HCT116 (cell line): ENCODE measurements around the gene SHANK1. TPM values are rescaled to one million over a fixed set of nuclear protein-coding genes. Genes with fewer than 3 reads are reported as not detected.

Experiments used
- ATAC-seq: fragments of 200-7000 bp; cut with Tn5 transposase; 2 replicates; pipeline ENCODE4 v1.9.1; 2020; ENCODE audit warnings: mild to moderate bottlenecking, moderate library complexity
- BruUV-seq: library from RNA; stranded (reverse); fragments of 400-500 nt; replicated peaks from 2 replicates; lab custom pipeline; 2021; lab: Mats Ljungman, UMichigan
- CTCF ChIA-PET: fragments of 300-600 bp; sonication (Branson Sonifier 250); formaldehyde crosslinking; loops from one replicate; lab custom pipeline; 2021; ENCODE audit warnings: antibody characterized with exemption; lab: Charles Lee
- POLR2A ChIA-PET: fragments of 300-600, 350-600 bp; sonication (Branson Sonifier 250); formaldehyde crosslinking; loops from one replicate; lab custom pipeline; 2021; ENCODE audit warnings: antibody characterized with exemption; lab: Charles Lee
- RAD21 ChIA-PET, 2 experiments: fragments of 300-600 bp; sonication (Branson Sonifier 250); formaldehyde crosslinking; loops; one replicate each; lab custom pipeline; 2023; ENCODE audit warnings: low total read pairs in 2 of 2; ENCODE audit not compliant: uncharacterized antibody in 2 of 2, unreplicated experiment in 2 of 2, low non-redundant PET in 1 of 2; lab: Charles Lee
- DNase-seq: peaks from one replicate; pipeline ENCODE4 v3.0.0-alpha.2; 2010; ENCODE audit warnings: low read depth, low spot score
- H2AFZ ChIP-seq: fragments of 200-600 bp; shearing (Covaris generic), sonication (generic); 2 replicates; pipeline ENCODE4 v1.6.1; 2017; ENCODE audit warnings: low read depth, mixed run types, mixed read lengths, antibody characterized with exemption, low read length; ENCODE audit not compliant: poor library complexity, severe bottlenecking
- H3K27ac ChIP-seq: 2 replicates; pipeline ENCODE4 v1.5.1; 2012; ENCODE audit warnings: low read depth, low read length
- H3K27me3 ChIP-seq: fragments of 200-600 bp; sonication (generic); 2 replicates; pipeline ENCODE4 v1.6.1; 2016; ENCODE audit warnings: mixed run types, low read length, mixed read lengths; ENCODE audit not compliant: insufficient read depth
- H3K36me3 ChIP-seq, 2 experiments: fragments of 200-500 bp in 1 of 2; fragments of 200-600 bp in 1 of 2; sonication (Bioruptor generic) in 1 of 2; sonication (generic) in 1 of 2; 2 replicates each; pipeline versions ENCODE4 v1.5.1 to v1.6.1; 2014 to 2016; ENCODE audit warnings: low read length in 2 of 2, inconsistent platforms in 1 of 2, mixed read lengths in 1 of 2, mixed run types in 1 of 2; ENCODE audit not compliant: insufficient read depth in 2 of 2, control insufficient read depth in 1 of 2
- H3K4me1 ChIP-seq, 2 experiments: fragments of 200-600 bp in 1 of 2; sonication (generic) in 1 of 2; 2 replicates each; pipeline versions ENCODE4 v1.5.1 to v1.6.1; 2012 to 2017; ENCODE audit warnings: low read length in 2 of 2, inconsistent platforms in 1 of 2, mild to moderate bottlenecking in 1 of 2, mixed read lengths in 1 of 2, mixed run types in 1 of 2, moderate library complexity in 1 of 2; ENCODE audit not compliant: insufficient read depth in 2 of 2, control insufficient read depth in 1 of 2
- H3K4me2 ChIP-seq: fragments of 200-600 bp; sonication (generic); 2 replicates; pipeline ENCODE4 v1.6.1; 2017; ENCODE audit warnings: mixed run types, low read length, mixed read lengths
- H3K4me3 ChIP-seq, 2 experiments: fragments of 200-600 bp in 1 of 2; sonication (generic) in 1 of 2; replicated peaks in 1 of 2; 2 replicates each; pipeline ENCODE4 v1.5.1; 2011 to 2016; ENCODE audit warnings: low read length in 2 of 2, control low read depth in 1 of 2, low read depth in 1 of 2, mild to moderate bottlenecking in 1 of 2, mixed read lengths in 1 of 2, mixed run types in 1 of 2
- H3K79me2 ChIP-seq: fragments of 200-600 bp; sonication (generic); 2 replicates; pipeline ENCODE4 v1.6.1; 2017; ENCODE audit warnings: mild to moderate bottlenecking, mixed run types, low read length, moderate library complexity, mixed read lengths; ENCODE audit not compliant: insufficient read depth
- H3K9ac ChIP-seq: fragments of 200-600 bp; sonication (generic); 2 replicates; pipeline ENCODE4 v1.6.1; 2016; ENCODE audit warnings: low read length, mixed read lengths
- H3K9me2 ChIP-seq: fragments of 200-600 bp; sonication (generic), shearing (Covaris generic); 2 replicates; pipeline ENCODE4 v1.6.1; 2017; ENCODE audit warnings: mixed run types, mild to moderate bottlenecking, moderate library complexity; ENCODE audit not compliant: insufficient read depth
- H3K9me3 ChIP-seq, 2 experiments: fragments of 200-500 bp in 1 of 2; fragments of 200-600 bp in 1 of 2; sonication (Bioruptor generic) in 1 of 2; sonication (generic) in 1 of 2; 2 replicates each; pipeline ENCODE4 v1.6.1; 2014 to 2017; ENCODE audit warnings: low read length in 2 of 2, mixed read lengths in 2 of 2, inconsistent platforms in 1 of 2, low read depth in 1 of 2, mild to moderate bottlenecking in 1 of 2, mixed run types in 1 of 2, moderate library complexity in 1 of 2; ENCODE audit not compliant: control insufficient read depth in 1 of 2, insufficient read depth in 1 of 2
- H4K20me1 ChIP-seq: fragments of 200-600 bp; sonication (generic), shearing (Covaris generic); 2 replicates; pipeline ENCODE4 v1.6.1; 2017; ENCODE audit warnings: mixed run types, mild to moderate bottlenecking, moderate library complexity; ENCODE audit not compliant: insufficient read depth
- RAD21 ChIP-seq: IDR thresholded peaks from 2 replicates; pipeline ENCODE4 v1.6.1; 2012; ENCODE audit warnings: low read depth, mild to moderate bottlenecking
- SRF ChIP-seq: IDR thresholded peaks from 2 replicates; pipeline ENCODE4 v1.6.1; 2012; ENCODE audit warnings: low read depth
- TCF7L2 ChIP-seq: IDR thresholded peaks from 2 replicates; pipeline ENCODE4 v1.7.0; 2011; ENCODE audit warnings: borderline replicate concordance, inconsistent platforms; ENCODE audit not compliant: insufficient read depth, insufficient read length; ENCODE audit errors: extremely low read depth
- YY1 ChIP-seq: IDR thresholded peaks from 2 replicates; pipeline ENCODE4 v1.6.1; 2011; ENCODE audit warnings: low read length, low read depth, moderate library complexity, mild to moderate bottlenecking; ENCODE audit not compliant: insufficient replicate concordance; ENCODE audit errors: extremely low read depth
- ZNF274 ChIP-seq: fragments of 200-500 bp; sonication (Bioruptor generic); IDR thresholded peaks from 2 replicates; pipeline ENCODE4 v1.6.1; 2014; ENCODE audit warnings: mild to moderate bottlenecking, low read depth, low read length, inconsistent platforms
- intact Hi-C: fragments of 100-400 bp; cut with micrococcal nuclease; formaldehyde crosslinking; loops from 2 replicates; pipeline ENCODE4 v1.10.0; 2022
- total RNA-seq: library from RNA; stranded (reverse); gene quantifications from one replicate; pipeline ENCODE4 v1.2.1, GENCODE V29; 2021; ENCODE audit not compliant: unreplicated experiment
- TF ChIP-seq, protein P1 (sequence below): IDR thresholded peaks from 2 replicates; pipeline ENCODE4 v1.6.1; 2011; ENCODE audit warnings: mild to moderate bottlenecking, low read length, moderate library complexity; ENCODE audit not compliant: insufficient replicate concordance; ENCODE audit errors: extremely low read depth
- TF ChIP-seq, protein P2 (sequence below), 3 experiments: fragments of 200-600 bp in 1 of 3; sonication (generic) in 1 of 3; IDR thresholded peaks in 2 of 3; conservative IDR thresholded peaks in 1 of 3; 2 replicates each; pipeline ENCODE4 v1.5.1; 2012 to 2017; ENCODE audit warnings: low read depth in 2 of 3, low read length in 2 of 3, antibody characterized with exemption in 1 of 3, borderline replicate concordance in 1 of 3, control low read depth in 1 of 3, mild to moderate bottlenecking in 1 of 3, mixed read lengths in 1 of 3, mixed run types in 1 of 3, moderate library complexity in 1 of 3; ENCODE audit not compliant: insufficient read depth in 1 of 3
- TF ChIP-seq, protein P3 (sequence below): IDR thresholded peaks from 2 replicates; pipeline ENCODE4 v1.6.1; 2012

The SHANK1 gene
- total RNA-seq, 1 experiment from 2014 or later = 3.0 TPM

DNA sequence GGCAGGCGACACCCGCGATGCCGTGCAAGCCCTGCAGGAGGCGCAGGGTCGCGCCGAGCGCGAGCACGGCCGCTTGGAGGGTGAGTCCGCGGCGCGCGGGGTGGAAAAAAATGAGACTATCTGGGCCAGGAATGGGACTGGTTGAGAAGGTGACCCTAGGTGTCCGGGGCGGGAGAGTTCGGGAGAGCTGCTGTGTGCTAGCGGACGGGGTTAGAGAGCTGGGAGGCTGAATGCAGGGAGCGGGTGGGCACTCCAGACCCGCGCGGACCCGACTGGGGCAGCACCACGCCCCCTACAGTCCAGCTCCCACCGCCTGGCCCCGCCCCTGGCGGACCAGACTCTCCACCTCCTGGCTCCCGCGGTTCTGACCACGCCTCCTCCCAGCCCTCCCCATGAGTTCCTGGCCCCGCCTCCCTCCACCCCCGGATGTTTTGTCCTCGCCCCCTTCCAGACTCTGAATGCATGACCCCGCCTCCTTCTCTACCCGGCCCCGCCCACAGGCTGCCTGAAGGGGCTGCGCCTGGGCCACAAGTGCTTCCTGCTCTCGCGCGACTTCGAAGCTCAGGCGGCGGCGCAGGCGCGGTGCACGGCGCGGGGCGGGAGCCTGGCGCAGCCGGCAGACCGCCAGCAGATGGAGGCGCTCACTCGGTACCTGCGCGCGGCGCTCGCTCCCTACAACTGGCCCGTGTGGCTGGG, 5.1 kb upstream of the SHANK1 start (continued):
- TF ChIP-seq, protein P1, sequence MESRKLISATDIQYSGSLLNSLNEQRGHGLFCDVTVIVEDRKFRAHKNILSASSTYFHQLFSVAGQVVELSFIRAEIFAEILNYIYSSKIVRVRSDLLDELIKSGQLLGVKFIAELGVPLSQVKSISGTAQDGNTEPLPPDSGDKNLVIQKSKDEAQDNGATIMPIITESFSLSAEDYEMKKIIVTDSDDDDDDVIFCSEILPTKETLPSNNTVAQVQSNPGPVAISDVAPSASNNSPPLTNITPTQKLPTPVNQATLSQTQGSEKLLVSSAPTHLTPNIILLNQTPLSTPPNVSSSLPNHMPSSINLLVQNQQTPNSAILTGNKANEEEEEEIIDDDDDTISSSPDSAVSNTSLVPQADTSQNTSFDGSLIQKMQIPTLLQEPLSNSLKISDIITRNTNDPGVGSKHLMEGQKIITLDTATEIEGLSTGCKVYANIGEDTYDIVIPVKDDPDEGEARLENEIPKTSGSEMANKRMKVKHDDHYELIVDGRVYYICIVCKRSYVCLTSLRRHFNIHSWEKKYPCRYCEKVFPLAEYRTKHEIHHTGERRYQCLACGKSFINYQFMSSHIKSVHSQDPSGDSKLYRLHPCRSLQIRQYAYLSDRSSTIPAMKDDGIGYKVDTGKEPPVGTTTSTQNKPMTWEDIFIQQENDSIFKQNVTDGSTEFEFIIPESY = peak; percentile 94
- TF ChIP-seq RAD21 (peak; percentile 51), ZNF274 (no peak)

DNA sequence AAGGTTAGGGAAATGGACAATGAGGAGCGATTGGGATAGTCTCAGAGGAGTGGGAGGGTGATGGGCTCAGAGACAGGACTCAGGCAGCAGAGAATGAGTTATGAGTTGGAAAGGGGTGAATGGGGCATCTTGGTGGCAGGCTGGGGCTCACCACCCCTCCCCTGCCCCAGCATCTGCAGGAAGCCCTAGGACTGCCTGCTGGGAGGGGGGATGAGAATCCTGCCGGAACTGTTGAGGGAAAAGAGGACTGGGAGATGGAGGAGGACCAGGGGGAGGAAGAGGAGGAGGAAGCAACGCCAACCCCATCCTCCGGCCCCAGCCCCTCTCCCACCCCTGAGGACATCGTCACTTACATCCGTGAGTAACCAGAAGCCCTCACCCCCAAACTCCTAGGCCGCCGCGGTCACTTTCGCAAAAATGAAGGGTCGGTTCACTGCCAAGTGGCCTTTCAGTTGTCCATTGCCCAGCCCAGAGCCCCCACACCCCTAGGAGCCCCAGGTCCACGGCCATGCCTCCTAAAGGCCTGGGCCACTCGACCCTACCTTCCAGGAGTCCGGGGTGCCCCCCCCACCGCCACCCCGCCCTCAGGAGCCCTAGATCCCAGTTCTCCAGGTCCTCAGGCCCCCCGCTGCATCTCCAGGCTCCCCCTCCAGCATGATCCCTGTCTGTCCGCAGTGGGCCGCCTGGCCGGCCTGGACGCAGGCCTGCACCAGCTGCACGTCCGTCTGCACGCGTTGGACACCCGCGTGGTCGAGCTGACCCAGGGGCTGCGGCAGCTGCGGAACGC, 4.3 kb upstream of the SHANK1 start:
- H3K27ac ChIP-seq = peak overlapping the region; percentile 71
- no peaks in the 10 kb centered on the region for H3K36me3 ChIP-seq
- no peaks in the 10 kb centered on the region for H3K9me3 ChIP-seq
- no peaks in the 10 kb centered on the region for H3K27me3 ChIP-seq
- BruUV-seq = no TSS peak
- H2AFZ ChIP-seq = no peak overlapping the region
- ChIA-PET POLR2A (interaction anchor here (0.6 to 1.6 kb wide), 6 partner anchors 11 to 618 kb away, joined by 3 to 6 read pairs (median 5); no protein-coding TSS in a partner anchor), RAD21 (interaction anchor here (0.7 to 1.6 kb wide), 4 partner anchors 19 to 198 kb away, joined by 3 to 16 read pairs (median 4); no protein-coding TSS in a partner anchor), CTCF (interaction anchor here (0.8 to 2.0 kb wide), 16 partner anchors 11 to 372 kb away, joined by 3 to 45 read pairs (median 6); no protein-coding TSS in a partner anchor)
- DNase-seq = no peak
- H3K79me2 ChIP-seq = peaks cover 16% of the 10 kb centered on the region
- no peak; the same call in 1 of the 2 replicates for ATAC-seq
- no peaks in the 10 kb centered on the region for H4K20me1 ChIP-seq
- H3K4me2 ChIP-seq = peak overlapping the region; percentile 97
- no peak for TF ChIP-seq TCF7L2
- TF ChIP-seq, protein P2, sequence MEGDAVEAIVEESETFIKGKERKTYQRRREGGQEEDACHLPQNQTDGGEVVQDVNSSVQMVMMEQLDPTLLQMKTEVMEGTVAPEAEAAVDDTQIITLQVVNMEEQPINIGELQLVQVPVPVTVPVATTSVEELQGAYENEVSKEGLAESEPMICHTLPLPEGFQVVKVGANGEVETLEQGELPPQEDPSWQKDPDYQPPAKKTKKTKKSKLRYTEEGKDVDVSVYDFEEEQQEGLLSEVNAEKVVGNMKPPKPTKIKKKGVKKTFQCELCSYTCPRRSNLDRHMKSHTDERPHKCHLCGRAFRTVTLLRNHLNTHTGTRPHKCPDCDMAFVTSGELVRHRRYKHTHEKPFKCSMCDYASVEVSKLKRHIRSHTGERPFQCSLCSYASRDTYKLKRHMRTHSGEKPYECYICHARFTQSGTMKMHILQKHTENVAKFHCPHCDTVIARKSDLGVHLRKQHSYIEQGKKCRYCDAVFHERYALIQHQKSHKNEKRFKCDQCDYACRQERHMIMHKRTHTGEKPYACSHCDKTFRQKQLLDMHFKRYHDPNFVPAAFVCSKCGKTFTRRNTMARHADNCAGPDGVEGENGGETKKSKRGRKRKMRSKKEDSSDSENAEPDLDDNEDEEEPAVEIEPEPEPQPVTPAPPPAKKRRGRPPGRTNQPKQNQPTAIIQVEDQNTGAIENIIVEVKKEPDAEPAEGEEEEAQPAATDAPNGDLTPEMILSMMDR (IDR thresholded peaks at IDR 0.05 in 2 of 3, conservative IDR thresholded peaks at IDR 0.05 in 1 of 3; ENCODE audit: borderline replicate concordance in 1 of 3, insufficient read depth in 1 of 3, low read depth in 2 of 3, low read length in 2 of 3) = no peak
- TF ChIP-seq SRF = no peak
- TF ChIP-seq, protein P3, sequence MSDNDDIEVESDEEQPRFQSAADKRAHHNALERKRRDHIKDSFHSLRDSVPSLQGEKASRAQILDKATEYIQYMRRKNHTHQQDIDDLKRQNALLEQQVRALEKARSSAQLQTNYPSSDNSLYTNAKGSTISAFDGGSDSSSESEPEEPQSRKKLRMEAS = 0 out of 2 replicates have a peak, but pooled peaks have one; percentile 69
- no peak for TF ChIP-seq YY1
- no peaks in the 10 kb centered on the region for H3K9me2 ChIP-seq
- H3K9ac ChIP-seq = peak overlapping the region; percentile 66
- H3K4me3 ChIP-seq = peak overlapping the region; percentile 50 to 93
- peaks cover 18 to 43% of the 10 kb centered on the region in 2 experiments; a peak in 3 of 4 replicates for H3K4me1 ChIP-seq
- intact Hi-C loops = loop anchor here (5.0 kb wide), 1 partner anchor 58 kb away; no protein-coding TSS in a partner anchor
